HG02623 (cell line): ENCODE results near the gene KNCN.

ENCODE experiments used
- ATAC-seq: cut with Tn5 transposase; IDR thresholded peaks from one replicate; pipeline ENCODE4 v1.9.1; 2021; ENCODE audit warnings: moderate library complexity; ENCODE audit not compliant: unreplicated experiment

KNCN gene

DNA sequence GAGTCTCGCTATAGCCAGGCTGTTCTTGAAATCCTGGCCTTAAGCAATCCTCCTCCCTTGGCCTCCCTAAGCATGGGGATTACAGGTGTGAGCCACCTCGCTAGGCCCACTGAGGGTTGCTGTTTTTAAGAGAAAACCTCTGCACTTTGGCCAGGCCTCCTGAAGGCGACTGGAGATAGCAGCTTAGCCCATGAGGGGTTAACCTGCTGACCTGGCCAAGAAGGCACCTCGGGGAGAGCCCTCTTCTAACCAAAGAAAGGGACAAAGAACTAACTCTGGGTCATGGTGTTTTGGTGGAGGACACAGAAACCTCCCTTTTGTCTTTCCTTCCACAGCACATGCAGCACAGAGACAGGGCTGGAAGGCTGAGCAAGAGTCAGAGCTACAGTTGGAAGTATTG, 17.7 kb upstream of the KNCN start:
- no peak for ATAC-seq

DNA sequence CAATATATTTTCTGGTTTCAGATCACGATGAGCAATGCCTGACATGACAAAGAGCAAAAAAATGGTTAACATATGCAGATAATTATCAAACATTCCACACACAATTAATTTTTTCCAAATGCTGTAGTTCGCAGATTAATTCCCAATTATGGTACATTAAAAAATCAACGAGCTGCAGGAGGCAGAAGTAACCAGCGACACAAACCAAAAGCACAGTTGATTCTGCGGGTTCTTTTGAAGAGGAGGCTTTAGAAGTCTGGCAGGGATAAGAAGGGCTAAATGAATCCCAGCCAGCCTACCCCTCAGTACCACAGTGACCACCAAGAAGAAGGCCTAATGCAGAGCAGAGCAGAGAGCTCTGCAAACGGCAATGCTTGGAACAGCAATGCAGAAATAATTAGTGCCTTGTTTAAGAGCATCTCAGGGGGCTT, 17.0 kb upstream of the KNCN start:
- ATAC-seq, result no peak

DNA sequence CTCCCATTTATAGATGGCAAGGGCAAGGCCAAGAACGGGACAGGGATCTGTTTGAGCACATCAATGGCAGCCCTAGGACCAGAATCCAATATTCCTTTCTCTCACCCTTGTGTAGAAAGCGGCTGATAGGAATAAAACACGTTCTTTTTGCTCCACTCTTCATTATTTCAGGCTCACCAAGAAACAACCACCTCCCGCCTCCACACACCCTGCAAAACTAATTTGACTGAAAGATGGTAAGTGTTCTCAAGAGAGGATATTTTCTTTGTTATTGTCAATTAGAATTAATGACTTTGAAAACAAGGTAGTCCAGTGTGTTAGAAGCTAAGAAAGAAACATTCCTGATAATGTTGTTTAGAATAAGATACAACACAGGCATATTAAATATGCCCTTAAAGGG, 11.9 kb upstream of the KNCN start:
- no peak for ATAC-seq

DNA sequence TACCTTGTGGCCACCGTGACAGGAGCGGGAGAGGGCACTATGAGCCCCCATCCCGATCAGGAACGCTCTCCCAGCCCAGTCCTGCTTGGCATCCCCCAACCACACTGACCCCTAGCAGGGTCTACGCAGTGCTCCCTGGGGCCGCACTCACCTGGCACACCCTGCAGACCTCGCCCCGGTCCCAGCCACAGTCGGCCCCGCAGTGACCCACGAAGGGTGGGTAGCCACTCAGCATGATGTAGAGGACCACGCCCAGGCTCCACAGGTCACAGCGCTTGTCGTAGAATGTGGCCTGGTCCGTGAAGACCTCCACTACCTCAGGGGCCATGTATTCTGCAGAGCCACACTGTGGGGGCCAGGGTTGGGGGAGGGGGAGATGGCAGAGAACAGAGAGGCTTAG, 11.1 kb upstream of the KNCN start:
- ATAC-seq, result no peak

DNA sequence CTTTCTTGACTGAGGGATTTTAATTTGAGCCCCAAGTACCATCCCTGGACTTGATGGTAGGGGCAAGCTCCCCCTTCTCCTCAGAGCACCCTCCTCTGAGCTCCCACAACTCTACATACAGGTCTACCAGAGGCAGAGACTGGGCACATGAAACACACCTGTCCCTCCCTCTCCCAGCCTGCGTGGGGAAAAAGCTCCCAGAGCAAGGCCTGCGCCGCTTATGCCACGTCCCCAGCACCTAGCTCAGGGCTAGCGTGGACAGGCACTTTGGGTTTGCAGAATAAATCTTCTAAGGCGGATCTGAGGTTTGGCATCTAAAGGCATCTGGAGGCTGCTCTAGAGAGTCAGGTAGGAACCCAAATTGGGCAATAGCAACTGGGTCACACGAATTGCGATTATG, 7.5 kb upstream of the KNCN start:
- ATAC-seq, result no peak

DNA sequence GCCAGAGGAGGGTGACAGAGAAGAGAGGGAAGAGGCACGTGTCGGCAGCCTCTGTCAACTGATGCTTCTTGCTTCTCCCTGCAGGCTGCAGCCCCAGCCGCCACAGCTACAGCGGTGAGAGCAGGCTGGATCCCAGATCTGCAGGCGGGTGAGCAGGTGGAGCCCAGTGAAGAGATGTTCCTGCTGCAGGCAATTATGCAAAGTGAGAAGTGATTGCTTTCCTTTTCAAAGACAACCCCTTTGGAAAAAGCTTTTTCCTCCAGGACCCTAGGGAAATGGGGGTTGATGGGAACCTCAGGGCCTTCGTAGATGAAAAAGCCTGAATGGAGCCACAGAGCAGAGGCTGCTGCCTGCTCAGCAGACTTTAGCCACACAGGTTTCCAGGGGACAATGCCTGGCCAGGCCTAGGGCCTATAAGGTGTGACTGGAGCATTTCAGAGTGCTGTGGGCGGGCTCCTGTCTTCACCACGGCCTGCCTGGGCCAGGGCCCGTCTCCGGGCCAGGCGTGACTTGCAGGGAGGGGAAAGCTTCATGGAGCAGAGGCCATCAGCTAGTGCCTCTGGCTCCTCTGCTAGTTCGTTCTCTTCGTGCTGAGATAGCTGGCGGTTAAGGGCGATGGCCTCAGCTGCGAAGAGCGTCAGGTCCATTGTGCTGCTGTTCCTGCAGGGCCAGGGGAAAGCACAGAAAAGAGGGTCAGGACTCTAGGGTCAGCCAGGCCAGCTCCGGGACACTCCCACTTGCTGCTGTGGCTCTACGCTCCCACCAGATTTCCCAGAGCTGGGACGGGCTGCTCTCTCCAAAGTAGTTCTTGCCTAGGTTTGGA, 6.9 kb upstream of the KNCN start:
- no peak for ATAC-seq

DNA sequence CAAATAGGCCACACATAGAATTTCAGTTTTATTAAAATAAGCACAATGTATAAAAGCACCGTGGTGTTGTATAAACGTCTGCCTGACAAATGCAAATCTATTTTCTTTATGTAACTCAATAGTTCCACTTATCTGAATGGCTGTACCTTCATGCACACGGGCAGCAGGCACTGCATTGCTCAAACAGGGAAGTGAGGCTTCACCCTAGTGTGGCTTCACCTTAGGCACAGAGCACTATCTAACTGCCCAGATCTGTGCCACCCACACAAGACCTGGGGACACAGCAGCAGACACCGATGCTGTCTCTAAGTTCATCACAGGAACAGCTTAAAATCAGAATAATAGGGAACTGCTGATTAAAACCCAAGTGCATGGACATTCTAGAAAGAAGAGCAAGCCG, 6.0 kb upstream of the KNCN start:
- ATAC-seq, result no peak

DNA sequence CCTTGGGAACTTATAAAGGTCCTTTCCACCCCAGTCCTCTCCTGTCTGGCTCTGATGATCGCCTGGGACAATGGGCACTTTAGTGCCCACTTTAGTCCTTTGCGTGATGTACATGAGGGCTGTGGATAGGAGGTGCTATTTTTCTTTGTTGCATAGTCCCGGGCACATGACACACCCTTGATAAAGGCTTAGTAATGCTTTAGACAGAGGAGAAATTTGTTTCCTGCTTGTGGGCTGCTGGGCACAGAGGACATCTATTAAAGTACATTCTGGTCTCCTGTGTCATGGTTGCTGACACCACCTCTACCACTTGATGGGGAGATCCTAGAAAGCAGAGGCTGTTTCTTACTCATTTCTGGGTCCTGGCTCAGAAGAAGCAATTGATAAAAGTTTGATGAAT, 5.4 kb upstream of the KNCN start:
- ATAC-seq, result no peak

DNA sequence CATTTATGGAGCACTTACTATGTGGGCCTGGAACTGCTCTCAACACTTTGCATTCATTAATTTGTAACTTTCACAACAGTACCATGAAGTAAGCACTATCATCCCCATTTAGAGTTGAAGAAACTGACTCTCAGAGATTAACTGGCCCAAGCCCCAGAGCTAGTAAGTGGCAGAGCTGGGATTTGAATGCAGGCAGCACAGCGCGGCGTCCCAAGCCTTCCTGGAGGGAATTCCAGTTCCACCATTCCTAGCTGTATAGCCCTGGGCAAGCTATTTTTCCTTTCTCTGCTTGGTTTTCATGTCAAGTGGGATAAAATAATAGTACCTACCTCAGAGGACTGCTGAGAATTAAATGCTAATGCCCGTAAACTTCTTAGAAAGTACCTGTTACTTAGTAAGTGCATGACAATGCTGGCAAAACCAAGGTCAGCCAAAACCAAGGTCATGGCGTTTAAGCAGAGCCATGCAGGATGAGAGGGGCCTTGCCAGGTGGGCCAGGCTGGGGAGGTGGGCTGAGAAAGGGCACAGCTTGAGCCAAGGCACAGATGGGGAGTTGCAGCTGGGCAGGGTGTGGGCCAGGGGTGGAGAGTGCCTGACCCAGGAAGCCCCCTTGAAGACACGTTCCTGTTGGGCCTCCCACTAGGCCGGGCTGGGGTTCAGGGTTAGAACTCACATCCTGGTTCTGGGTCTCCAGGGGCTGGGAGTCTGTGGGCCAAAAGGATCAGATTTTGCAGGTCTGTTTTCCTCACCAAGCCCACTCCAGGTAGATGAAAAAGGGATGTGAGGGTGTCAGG, 4.6 kb upstream of the KNCN start:
- ATAC-seq, result no peak

DNA sequence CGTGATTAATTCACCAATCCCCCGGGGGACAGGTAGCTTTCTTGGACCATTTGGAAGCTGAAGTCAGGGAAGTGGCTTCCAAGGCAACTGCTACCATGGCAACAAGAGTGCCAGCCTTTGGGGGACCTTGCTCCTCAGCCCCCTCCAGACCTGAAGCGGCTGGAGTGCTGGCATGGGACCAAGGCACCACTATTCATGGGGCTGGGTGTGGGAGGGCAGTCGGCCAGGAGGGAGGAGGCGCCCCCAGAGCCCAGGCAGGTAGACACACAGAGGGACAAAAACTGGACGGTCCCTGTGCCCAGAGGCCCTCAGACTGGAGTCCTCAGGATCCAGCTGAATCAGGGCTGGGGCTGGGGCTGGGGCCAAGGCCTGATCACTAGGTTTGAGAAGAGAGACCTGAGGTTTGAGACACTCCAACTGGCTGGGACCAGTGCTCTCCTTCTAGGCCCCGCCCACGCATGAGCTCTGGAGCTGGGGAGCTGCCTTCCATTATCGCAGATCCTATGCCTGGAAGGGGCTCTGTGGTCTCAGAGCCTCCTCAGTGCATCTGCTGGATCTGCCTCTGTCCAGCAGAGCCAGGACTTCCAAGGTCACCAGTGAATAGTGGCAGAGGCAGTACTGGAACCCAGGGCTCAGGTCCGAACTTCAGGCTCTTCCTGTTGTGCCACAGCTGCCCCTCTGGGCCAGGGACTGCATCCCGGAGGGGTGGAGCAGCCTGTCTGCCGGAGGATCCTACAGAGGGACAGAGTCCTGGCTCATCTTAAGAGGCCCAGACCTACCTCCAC, 3.3 kb upstream of the KNCN start:
- ATAC-seq, result no peak

DNA sequence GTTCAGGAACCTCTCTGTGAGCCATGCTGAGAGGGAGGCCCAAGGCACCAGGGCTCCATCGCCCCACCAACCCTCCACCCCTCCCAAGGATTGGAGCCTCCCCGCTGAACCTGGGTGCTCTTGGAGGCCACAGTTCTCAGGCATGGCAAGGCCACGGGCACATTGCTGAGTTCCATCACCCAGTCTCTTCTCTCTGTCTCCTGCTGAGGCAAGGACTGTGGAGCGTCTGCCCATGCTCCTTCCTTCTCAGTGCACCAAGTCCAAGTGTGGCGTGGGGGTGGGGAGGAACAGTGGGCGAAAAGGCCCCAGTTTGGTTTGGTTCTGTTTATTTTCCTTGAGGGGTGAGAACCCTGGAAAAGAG, 2.8 kb upstream of the KNCN start:
- no peak for ATAC-seq

DNA sequence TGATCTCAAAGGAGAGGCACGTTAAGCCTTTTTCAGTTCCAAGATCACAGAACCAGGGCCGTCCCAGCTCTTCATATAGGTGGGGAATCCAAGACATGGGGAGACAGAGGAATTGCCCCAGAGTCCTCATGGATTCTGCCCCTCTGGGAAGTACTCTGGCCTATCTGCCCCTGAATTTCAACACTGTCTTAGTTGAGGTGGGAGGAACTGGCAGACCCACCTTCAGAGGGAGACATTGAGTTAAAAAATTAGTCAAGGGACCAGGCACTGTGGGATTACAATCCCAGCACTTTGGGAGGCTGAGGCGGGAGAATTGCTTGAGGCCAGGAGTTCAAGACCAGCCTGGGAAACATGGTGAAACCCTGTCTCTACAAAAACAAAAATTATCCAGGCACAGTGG, 2.1 kb upstream of the KNCN start:
- ATAC-seq, result no peak

DNA sequence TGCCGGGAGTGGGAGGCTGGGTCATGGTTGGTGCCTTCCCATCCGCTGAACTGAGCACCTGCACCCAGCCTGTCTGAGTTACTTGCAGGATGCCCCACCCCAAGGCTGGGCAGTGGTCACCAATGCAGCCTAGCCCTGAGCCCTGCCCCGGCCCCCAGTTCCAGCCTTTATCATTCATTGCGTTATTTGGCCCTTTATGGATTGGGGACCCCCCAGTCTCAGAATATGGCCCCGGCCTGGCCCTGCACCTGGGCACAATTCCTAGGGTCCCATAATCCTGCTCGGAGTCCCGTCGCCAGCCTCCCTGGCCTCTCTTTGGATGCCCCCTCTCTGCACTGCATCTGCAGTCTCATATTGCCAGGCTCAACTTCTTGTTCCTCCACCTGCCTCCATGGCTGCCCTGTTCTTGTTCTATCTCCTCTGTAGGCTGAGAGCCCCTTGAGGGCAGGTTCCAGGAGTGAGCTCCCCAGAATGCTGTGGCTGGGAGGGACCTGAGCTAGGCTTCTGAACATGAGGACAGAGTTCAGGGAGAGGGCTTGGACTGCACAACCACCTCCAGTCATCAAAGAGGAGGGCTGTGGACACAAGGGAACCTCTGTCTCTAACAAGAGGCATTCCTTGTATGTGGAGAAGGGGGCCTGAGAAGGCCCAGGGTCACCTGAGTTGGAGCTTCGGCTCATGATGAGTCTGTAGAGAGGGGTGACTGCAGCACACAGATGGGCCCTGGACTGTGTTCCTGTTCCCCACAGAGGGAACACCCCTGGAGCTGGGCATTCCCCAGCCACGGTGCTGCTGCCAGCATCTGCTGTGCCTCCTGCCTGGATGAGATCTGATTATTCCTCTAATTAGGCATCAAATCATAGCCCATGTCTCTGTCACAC, 1.1 kb upstream of the KNCN start:
- ATAC-seq, result no peak

DNA sequence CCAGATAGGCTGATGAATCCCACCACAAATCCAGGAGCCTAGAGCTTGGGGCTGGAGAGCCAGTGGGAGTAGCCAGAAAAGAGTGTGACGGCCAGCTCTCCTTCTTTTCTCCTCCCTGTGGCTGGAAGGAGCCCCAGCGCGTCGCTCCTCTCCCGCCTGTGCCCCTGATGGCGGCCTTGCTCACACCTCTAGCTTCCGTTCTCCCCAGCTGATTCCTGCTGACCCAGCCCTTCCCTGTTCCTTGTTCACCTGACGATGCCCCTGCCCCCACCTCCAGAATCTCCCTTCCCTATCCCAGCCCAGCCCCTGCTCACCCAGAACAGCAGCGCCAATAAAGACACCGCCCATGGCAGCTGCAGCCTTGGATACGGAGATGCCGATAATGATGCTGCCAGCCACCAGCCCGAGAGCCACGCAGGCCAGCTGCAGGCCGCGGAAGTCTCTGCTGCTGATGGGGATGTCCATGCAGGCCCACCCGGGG, 656 bp downstream of the KNCN start:
- no peak for ATAC-seq

DNA sequence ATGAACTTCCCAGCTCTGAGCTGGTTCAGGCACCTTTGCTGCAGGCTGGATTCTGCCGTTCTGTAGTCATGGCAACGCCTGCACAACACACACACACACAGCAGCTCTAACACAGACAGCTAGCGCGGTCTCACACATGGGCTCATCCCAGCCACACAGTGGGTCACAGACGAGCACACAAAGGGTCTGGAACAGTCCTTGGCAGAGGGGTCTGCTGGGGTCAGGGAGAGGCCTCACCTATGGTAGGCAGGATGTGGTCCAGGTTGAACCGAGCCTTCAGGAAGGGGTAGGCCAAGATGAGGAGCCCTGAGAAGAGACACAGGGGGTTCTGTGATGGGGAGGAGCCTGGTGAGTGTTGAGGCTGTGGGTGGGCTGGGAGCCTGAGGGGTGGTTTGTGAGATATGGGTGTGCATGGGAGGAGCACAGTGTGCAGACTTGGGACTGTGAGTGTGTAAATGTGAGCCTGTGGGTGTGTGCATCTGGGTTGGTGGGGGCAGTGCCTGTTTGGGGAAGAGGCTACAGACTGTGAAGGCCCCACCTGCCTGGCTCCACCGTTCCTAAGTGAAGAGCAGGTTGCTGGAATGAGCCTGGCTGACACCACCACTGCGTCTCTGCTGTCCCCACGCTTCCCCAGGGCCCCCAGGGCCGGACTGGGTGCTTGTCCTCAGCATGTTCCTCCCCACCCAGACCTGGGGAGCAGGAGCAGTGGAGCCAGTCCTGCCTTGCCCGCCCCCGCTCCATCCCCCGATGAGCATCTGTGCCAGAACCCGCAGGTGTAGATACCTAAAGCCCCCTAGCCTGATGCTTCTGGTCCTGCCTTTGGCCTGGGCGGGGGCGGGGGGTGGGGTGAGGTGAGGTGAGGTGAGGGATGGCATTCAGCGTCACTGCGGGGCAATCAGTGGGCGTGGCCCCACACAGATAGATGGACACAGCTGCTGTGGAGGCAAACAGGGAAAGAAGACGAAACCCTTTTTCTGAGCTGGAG, 1.5 kb downstream of the KNCN start:
- ATAC-seq, result no peak

DNA sequence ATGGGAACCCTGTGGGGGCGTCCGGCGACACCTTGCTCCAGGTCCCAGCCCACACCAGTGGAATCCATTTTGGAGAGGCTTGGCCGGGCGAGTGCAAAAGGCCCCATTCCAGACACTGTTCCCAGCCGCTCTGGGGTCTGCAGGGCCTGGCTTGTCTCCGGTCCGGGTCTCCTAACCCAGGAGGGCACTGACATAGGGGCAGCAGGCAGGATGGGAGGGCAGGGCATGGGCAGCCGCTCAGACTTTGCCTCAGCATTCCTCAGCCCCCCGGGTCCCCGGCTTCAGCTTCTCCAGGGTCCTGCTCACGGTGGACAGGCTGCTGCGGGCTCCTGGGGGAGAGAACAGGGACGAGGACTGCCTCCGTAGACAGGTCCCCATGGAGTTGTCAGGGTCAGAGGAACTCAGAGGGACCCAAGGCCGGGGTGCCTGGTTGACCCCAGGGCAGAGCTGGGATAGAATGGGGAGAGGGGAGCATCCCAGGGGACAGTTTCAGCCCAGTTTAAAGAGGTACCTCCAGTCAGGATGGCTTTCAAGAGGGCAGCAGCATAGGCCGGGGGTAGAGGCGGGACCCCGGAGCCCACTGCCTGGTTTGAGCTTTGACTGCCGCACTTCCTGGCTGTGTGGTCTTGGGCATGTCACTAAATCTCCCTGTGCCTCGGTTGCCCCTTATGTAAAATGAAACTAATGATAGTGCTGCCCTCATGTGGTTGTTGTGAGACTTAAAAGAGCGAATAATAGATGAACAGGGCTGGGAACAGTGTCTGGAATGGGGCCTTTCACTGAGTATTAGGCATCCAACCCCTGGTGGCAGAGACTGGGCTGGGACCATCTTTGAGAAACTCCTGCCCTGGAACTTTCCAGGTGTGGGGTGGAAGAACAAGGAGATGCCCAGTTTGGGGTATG, 3.7 kb downstream of the KNCN start:
- no peak for ATAC-seq

DNA sequence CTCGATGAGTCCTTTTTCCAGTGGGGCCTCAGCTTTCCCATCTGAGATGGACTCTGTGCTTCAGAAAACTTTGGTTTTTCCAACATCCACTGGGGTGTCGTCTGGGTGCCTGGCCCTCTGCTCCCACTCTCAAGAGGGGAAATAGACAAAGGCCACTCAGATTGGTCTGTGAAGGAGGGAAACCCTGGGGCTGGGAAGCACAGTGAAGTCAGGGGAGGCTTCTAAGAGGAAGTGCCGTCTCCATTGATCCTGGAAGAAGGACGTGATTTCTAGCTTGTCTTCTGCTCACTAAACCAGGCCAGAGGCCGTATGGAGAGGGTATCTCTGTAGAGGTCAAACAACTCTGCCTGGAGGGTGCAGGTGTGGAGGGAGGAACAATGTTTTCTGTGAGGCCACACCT, 5.2 kb downstream of the KNCN start:
- ATAC-seq, result no peak

DNA sequence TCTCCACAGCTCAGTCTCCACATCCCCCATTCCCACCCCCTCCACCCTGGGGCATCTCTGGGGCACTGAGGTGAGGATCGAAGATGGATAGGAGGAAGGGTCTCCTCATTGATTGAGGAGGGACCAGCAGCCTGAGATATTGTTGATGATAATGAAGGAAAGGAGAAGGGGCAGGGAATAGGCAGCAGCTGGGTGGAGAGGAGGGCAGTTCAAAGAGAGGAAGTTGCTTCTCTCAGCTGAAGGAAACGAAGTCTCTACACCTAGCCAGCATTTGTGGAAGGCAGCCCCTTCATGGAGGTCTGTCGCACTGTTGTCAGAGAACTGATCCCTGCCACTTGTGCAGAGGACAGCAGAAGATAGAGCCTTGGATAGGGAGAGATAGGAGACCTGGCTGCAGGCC, 5.7 kb downstream of the KNCN start:
- ATAC-seq, result no peak
